GM12873 (cell line): ENCODE results near the gene CDKAL1.

Experiments
- TF ChIP-seq, protein P1 (sequence below): IDR thresholded peaks from 2 replicates; pipeline ENCODE4 v1.5.1; 2012; ENCODE audit warnings: low read depth, mild to moderate bottlenecking, moderate library complexity, low read length, control low read depth; ENCODE audit not compliant: insufficient read depth; ENCODE audit errors: missing control alignments

CDKAL1 gene

DNA sequence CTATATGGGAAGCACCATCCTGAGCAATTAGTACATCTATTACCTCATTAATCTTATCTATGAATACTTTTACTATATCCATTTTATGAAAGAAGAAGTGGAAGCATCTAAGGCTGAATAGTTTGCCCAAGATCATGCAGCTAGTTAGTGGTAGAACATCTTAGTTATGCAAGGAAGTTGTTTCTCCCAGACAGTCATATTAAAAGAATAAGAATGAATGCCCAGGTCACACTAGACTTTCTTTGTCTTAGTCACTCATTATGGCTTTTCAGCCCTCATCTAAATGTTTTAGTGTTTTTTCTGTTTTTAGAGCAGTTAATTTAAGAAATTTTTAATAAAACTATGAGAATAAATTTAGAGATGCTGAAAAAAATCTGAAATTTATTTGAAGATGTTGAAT, 517.5 kb downstream of the CDKAL1 start:
- TF ChIP-seq, protein P1, sequence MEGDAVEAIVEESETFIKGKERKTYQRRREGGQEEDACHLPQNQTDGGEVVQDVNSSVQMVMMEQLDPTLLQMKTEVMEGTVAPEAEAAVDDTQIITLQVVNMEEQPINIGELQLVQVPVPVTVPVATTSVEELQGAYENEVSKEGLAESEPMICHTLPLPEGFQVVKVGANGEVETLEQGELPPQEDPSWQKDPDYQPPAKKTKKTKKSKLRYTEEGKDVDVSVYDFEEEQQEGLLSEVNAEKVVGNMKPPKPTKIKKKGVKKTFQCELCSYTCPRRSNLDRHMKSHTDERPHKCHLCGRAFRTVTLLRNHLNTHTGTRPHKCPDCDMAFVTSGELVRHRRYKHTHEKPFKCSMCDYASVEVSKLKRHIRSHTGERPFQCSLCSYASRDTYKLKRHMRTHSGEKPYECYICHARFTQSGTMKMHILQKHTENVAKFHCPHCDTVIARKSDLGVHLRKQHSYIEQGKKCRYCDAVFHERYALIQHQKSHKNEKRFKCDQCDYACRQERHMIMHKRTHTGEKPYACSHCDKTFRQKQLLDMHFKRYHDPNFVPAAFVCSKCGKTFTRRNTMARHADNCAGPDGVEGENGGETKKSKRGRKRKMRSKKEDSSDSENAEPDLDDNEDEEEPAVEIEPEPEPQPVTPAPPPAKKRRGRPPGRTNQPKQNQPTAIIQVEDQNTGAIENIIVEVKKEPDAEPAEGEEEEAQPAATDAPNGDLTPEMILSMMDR, result no peak

DNA sequence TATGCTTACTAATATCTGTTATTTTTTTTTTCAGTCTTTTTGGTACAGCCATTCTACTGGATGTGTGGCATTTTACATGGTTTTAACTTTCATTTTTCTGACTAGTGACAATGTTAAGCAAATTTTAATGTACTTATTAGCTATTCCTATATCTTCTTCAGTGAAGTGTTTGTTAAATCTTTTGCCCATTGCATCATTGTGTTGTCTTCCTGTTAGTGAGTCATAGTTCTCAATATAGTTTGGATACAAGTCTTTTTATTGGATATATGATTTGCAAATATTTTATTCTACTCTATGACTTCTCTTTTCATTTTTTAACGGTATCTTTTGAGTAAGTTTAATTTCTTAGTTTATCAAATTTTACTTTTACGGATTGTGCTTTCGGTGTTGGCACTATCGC, 519.4 kb downstream of the CDKAL1 start:
- TF ChIP-seq, protein P1, result no peak

DNA sequence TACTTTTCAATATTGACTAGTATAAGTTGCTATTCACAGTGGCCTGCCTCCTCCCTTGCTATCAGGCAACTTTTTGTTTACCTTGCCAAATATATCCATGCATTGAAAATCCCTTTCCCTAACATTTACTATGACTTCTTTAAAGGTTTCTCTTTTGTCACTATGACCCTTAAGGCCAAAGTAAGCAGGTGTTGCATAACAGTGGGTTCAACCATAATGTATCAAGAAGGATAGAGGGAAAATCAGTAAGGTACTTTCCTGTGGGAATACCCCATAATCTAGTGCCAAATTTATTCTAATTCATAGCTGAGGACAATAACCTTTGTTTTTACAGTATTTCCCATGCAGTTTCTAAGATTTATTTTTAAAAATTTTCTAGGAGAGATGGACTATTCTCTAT, 527.6 kb downstream of the CDKAL1 start:
- TF ChIP-seq, protein P1, result no peak

DNA sequence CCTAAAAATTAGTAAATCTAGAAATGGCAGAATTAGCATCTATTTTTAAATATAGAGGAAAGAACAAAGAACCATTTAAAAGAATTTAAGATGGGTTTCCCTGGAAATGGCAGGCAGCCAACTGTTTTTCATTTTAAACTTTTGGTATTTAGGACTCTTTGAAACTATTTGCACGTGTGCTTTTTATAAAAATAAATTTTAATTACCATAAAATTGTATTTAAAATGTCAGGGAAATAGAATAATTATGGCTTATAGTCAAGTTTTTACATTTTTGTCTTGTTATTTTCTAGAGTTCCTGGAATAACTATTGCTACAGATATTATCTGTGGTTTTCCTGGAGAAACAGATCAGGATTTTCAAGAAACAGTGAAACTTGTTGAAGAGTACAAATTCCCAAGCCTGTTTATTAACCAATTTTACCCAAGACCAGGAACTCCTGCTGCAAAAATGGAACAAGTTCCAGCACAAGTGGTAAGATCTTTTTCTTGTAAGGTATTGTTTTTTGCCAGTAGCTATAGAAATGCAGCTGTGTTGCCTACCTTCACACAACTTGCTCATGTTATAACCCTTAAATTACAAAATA, 530.6 kb downstream of the CDKAL1 start:
- TF ChIP-seq, protein P1, result no peak

DNA sequence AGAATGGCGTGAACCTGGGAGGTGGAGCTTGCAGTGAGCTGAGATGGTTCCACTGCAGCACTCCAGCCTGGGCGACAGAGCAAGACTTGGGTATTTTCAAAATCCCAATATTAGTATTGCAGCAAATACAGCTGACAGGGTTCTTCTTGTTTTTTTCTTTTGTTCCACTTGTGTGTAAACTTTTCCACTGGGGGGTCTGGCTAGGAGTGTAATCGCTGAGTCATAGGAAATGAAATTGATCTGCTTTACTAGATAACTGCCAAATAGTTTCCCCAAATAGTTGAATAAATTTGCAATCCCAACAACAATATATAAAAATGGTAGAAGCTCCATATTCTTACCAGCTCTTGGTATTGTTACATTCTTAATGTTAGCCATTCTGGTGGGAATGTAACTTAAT, 533.3 kb downstream of the CDKAL1 start:
- TF ChIP-seq, protein P1, result no peak

DNA sequence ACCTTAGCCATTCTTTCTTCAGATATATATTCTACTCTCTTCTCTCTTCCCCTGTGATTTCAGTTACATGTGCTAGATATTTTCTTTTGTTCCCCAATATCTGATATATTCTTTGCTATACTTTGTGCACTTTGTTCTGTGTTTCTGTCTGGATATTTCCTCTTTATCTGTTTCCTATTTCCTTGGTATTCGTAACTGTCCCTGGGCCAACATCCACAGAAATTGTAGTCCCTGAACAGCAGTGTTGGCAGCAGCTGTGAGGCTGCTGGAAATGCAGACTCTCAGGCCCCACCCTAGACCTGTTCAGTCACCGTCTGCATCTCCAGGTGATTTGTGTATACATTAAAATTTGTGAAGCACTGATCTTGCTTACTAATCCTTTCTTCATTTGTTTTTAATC, 536.4 kb downstream of the CDKAL1 start:
- TF ChIP-seq, protein P1, result no peak

DNA sequence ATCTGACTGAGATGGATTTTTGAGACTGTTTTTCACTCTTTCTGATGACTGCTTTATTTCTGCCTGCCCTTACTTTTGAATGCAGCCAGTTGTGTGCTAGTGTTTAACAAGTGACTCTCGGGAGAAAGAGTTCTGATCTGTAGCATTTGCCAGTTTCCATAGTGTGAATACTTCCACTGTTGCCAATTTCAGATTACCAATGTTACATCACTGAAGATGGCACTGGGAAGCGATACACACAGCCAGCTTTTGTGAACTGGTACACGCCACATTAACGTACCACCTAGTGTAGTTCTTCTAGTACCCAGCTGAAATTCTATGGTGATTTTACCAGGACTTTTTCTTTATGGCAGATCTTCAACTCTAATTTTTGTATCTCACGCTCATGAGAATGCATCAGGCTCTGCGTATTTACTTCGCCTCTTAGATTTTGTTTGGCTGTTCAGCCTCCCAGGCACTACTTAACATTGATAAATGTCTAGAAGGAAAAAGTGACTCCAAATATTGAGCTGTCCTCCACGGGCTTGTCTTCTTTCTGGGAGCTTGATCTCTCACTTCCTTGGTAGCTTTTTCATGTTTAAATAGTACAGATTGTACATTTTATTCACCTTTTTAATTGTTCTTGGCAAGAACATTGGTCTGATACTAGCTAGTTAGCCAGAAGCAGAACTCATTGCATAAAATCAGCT, 537.7 kb downstream of the CDKAL1 start:
- TF ChIP-seq, protein P1, result no peak
